ENCODE results near the gene RBM7.
A peak's percentile ranks its signal among the peaks of the same experiment; 100 is the strongest.

RBM7 gene

DNA sequence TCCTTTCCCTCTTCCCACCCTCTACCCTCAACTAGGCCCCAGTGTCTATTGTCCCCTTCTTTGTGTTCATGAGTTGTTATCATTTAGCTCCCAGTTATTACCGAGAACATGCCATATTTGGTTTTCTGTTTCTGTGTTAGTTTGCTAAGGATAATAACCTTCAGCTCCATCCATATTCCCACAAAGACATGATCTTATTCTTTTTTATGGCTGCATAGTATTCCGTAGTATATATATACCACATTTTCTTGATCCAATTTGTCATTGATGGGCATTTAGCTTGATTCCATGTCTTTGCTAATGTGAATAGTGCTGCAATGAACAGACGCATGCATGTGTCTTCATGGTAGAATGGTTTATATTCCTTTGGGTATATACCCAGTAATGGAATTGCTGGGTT is 18.0 kb upstream of the RBM7 start:
- H3K4me1 Mint-ChIP-seq, result peaks cover 3% of the 10 kb centered on the region
- H3K4me3 Mint-ChIP-seq, result no peak overlapping the region
- no peak overlapping the region for H3K27ac Mint-ChIP-seq
- peaks cover 7% of the 10 kb centered on the region for H3K27me3 Mint-ChIP-seq
- DNase-seq, result no peak
- no peaks in the 10 kb centered on the region for H3K9me3 Mint-ChIP-seq
- no peak for ATAC-seq
- no peaks in the 10 kb centered on the region for H3K36me3 Mint-ChIP-seq (ENCODE audit: low read depth)

DNA sequence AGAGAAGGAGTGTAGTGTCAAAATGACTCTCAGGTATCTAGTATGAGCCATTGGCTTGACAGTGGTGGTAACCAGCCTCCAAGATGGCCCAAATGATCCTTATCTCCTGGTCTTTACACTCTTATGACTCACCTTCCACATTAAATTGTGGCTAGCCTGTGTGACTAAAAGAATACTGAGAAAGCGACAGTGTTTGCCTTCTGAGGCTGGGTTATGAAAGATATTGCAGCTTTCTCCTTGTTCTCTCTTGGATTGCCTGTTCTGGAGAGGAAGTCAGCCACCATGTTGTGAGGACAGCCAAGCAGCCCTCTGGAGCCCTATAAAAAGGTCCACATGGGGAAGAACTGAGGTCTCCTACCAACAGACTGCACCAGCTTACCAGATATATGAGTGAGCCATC is 16.0 kb upstream of the RBM7 start:
- H3K9me3 Mint-ChIP-seq, result no peaks in the 10 kb centered on the region
- H3K4me3 Mint-ChIP-seq, result no peak overlapping the region
- DNase-seq, result no peak
- peak; percentile 57 for ATAC-seq
- H3K4me1 Mint-ChIP-seq, result peaks cover 3% of the 10 kb centered on the region
- H3K27ac Mint-ChIP-seq, result no peak overlapping the region
- H3K36me3 Mint-ChIP-seq (ENCODE audit: low read depth), result no peaks in the 10 kb centered on the region
- peaks cover 7% of the 10 kb centered on the region for H3K27me3 Mint-ChIP-seq

DNA sequence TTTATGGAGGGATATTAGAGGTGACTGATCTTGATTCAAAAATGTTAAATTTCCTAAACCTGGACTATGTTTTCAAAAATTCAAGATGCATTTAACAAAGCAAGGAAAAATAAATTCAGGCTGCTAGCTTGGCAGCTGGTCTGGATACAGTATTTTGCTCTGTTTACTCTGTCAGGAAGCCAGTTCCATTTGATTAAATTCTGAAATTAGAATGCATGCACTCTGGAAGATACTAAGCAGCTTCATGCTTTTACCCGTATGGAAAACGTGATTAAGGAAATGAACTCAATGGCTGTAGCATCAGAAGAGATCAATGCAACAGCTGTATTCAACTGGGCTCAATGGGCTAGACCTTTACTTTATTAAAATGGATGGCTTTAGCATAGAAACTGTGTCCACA is 14.3 kb upstream of the RBM7 start:
- H3K27ac Mint-ChIP-seq, result no peak overlapping the region
- ATAC-seq, result no peak
- DNase-seq, result no peak
- H3K36me3 Mint-ChIP-seq (ENCODE audit: low read depth), result no peaks in the 10 kb centered on the region
- H3K9me3 Mint-ChIP-seq, result no peaks in the 10 kb centered on the region
- peaks cover 9% of the 10 kb centered on the region for H3K27me3 Mint-ChIP-seq
- H3K4me3 Mint-ChIP-seq, result no peak overlapping the region
- H3K4me1 Mint-ChIP-seq, result no peaks in the 10 kb centered on the region

DNA sequence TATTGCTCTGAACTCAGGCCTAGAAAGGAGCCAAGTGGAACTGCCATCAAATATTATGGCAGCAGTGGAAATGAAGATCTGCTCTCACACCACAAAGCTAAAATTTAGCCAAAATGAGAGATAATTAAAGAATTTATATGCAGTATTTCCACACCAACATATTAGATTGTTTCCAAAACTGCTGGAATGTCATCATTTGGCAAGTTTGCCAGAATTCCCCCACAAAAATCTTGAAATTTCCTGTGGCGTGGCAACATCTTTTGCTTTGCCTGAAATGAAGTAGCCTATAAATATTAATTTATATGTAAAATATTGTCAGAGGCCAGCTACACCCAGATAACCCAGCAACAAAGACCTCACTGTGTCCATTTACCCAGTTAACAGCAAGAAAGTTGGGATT is 13.9 kb upstream of the RBM7 start:
- Mint-ChIP-seq H3K36me3 (ENCODE audit: low read depth) (no peaks in the 10 kb centered on the region), H3K9me3 (no peaks in the 10 kb centered on the region), H3K27me3 (peaks cover 9% of the 10 kb centered on the region), H3K27ac (no peak overlapping the region), H3K4me1 (no peaks in the 10 kb centered on the region), H3K4me3 (no peak overlapping the region)
- no peak for DNase-seq
- ATAC-seq, result no peak

DNA sequence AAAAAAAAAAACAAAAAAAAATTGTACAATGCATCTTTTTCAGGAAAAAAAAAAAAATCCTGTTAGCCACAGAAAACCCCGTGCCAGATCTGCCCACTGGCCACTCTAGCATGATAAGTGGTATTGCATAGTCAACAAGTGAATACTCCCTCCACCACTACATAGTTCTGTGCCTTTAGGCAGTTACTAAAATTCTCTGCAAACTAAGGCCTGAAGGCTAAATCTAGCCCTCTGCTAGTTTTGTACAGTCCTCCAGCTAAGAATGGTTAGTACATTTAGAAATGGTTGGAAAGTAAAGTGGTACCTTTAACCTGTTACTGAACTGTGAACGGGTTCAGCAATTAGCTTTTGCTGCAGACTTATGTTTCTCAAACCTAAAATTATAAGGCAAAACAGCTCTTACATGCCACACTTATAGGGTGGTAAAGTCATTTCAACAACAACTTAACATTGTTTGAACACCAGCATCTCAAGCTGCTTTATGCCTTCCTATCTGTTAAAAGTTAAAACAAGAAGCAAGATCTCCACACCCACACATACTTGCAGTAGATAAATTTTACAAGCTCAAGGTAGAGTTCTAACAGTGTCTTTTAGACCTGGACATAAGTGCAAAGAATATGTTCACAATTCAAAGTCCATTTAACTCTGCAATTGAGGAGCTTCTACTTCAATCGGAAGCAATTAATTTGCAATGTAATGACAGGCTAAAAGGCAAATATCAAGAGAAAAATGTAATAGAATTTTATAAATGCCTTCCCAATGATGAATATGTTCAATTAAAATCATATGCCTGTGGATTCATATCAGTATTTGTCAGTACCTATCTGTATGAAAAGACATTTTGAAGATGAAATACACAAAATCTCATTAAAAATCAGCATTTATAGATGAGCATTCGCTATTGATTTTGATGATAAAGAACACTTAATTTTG is 7.5 kb upstream of the RBM7 start:
- Mint-ChIP-seq H3K4me3 (no peak overlapping the region), H3K4me1 (peaks cover 7% of the 10 kb centered on the region), H3K27ac (no peak overlapping the region), H3K9me3 (no peaks in the 10 kb centered on the region), H3K27me3 (peaks cover 2% of the 10 kb centered on the region), H3K36me3 (ENCODE audit: low read depth) (no peaks in the 10 kb centered on the region)
- DNase-seq, result no peak
- ATAC-seq, result no peak

DNA sequence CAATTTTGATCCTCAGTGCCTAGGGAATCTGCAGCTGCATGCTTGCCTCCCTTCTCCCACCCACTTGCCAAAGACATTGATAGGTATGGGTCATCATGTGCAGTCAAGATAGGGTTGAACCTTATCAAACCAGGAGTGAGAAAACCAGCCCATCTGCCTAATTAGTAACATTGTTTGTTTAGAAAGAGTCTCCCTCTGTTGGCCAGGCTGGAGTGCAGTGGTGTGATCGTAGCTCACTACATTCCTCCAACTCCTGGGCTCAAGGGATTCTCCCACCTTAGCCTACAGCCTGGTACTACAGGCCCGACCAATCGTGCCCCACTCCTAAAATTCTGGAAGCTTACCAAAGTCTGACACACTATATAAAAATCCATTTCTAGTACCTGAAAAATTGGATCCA is 4.7 kb upstream of the RBM7 start:
- DNase-seq, result no peak
- peaks cover 13% of the 10 kb centered on the region for H3K36me3 Mint-ChIP-seq (ENCODE audit: low read depth)
- H3K4me1 Mint-ChIP-seq, result peaks cover 22% of the 10 kb centered on the region
- no peaks in the 10 kb centered on the region for H3K9me3 Mint-ChIP-seq
- no peak overlapping the region for H3K27ac Mint-ChIP-seq
- ATAC-seq, result no peak
- no peak overlapping the region for H3K4me3 Mint-ChIP-seq
- H3K27me3 Mint-ChIP-seq, result no peaks in the 10 kb centered on the region

DNA sequence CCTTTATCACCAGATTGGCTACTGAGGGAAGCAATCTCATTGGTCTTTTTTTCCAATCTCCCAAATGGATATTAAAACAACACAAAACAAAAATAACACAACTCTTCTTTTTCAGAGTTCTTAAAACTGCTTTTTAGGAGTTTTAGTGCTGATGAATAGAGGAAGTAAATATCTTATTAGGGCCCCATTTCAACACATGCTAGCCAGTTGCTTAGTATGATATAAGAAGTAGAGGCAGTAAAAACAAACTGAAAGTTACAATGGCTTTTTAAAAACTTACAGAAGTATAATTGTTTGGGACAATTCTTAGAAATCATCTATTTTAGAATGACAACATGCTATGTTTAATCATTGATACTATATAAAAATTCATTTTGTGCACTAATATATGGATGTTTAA is 3.5 kb upstream of the RBM7 start:
- no peaks in the 10 kb centered on the region for H3K9me3 Mint-ChIP-seq
- DNase-seq, result no peak
- H3K4me3 Mint-ChIP-seq, result no peak overlapping the region
- no peak for ATAC-seq
- peaks cover 16% of the 10 kb centered on the region for H3K36me3 Mint-ChIP-seq (ENCODE audit: low read depth)
- no peaks in the 10 kb centered on the region for H3K27me3 Mint-ChIP-seq
- H3K4me1 Mint-ChIP-seq, result peaks cover 23% of the 10 kb centered on the region
- no peak overlapping the region for H3K27ac Mint-ChIP-seq

DNA sequence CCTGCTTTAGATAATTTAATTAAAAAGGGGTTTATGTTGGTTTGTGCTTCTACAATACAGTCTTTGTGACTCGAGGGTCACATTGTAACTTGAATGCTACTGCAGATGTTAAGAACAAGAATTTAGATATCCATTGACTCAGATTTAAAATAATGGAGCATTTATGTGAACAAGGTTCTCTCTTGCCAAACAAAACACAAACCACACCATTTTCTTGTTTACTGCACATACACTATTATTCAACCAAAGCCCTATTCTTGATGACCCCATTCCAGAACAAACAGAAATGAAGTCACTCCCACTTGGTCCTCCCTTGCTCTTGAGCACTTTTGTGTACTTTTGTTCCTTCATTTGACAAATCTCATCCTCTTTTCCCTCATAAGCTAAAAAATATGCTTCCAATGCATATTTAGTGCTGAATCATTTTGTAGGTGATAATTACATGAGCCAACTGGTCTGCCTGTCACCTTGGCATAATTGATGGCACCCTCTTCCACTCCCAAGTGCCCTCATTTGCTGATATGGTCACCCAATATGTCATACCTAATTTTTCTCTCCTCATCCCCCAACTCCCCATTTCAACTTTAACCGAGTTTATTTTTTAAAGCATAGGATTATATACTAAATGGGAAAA is 3.0 kb upstream of the RBM7 start:
- ATAC-seq (no peak), DNase-seq (no peak)
- Mint-ChIP-seq H3K4me1 (peaks cover 26% of the 10 kb centered on the region), H3K27me3 (no peaks in the 10 kb centered on the region), H3K4me3 (no peak overlapping the region), H3K27ac (no peak overlapping the region), H3K9me3 (no peaks in the 10 kb centered on the region), H3K36me3 (ENCODE audit: low read depth) (peaks cover 19% of the 10 kb centered on the region)

DNA sequence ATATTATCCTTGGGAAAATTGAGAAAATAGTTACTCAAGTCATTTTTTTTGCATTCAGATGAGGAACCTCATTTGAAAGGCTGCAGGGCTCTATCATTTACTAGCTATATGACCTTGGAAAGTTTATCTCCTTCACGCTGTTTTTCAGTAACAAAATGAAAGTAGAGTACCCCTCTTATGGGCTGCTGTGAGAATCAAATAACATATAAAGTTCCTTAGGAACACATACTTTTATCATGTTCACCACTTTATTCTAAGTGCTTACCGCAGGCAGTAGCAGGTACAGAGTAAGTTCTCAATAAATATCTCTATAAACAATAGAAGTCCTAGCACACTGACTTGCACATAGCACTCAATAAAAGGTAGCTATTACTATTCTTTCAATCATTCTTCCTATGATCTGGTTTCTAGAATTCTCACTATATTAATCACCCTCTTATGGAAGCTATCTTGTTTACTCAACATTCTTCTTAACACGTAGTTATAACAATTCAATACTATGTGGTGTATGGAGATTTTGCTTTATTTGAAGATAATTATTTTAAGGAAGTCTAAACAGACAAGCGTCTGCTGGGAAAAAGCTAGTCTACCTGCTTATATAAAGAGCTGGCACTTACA is 2.1 kb upstream of the RBM7 start:
- ATAC-seq (no peak), DNase-seq (no peak)
- no peaks in the 10 kb centered on the region for H3K9me3 Mint-ChIP-seq
- no peaks in the 10 kb centered on the region for H3K27me3 Mint-ChIP-seq
- H3K36me3 Mint-ChIP-seq (ENCODE audit: low read depth), result peaks cover 27% of the 10 kb centered on the region
- no peak overlapping the region for H3K27ac Mint-ChIP-seq
- peak overlapping the region; percentile 93 for H3K4me3 Mint-ChIP-seq
- peaks cover 35% of the 10 kb centered on the region for H3K4me1 Mint-ChIP-seq

DNA sequence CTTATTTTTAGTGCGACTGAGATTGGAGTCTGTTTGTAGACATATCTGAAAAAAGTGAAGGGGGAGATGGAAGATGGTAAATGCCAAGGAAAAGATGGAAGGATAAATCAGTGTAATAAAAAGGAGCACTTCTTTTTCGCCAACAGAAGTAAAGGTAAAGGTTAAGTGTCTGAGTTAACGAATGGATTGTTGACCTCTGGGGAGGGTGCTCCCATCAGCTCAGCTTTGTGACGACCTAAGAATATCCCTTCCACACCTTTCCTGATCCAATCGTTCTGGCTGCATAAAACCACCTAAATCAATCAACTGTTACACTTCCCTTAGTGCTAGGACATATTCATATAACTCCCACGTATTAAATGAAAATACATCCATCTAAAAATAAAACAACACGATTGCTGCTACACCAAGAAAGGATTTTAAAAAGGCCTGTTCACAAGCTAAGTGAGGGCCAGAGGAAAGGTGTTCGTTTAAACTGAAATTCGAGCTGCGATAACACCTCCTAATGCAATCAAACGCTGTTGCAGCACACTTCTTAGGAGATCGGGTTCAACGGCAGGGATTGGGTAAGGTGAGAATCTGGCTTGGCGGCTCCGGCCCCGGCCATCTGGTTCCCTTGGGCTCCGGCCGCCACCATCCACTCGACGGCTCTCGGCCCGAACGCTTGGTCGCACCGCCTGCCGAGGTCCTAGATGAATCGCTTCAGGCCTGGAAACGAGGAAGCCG is 813 bp upstream of the RBM7 start:
- Mint-ChIP-seq H3K9me3 (no peaks in the 10 kb centered on the region), H3K27ac (peak overlapping the region; percentile 99), H3K27me3 (no peaks in the 10 kb centered on the region), H3K4me3 (peak overlapping the region; percentile 93), H3K36me3 (ENCODE audit: low read depth) (peaks cover 35% of the 10 kb centered on the region), H3K4me1 (peaks cover 45% of the 10 kb centered on the region)
- ATAC-seq (peak; percentile 8), DNase-seq (no peak)

DNA sequence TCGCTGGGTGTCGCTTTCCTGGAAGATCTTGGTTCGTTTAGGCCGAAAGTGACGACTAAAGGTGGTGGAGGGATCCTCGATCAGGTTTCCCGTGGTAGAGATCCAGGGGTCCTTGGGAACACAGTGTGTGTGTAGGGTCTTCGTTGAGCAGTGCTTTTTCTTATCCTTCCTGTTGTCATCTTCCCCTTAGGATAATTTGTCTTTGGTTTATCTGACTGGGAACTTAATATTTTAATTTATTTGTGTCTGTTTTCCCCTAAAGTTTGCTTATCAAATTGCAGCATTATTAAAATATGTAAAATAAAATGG is 403 bp downstream of the RBM7 start:
- Mint-ChIP-seq H3K27ac (peak overlapping the region; percentile 99), H3K4me3 (peak overlapping the region; percentile 93), H3K27me3 (no peaks in the 10 kb centered on the region), H3K36me3 (ENCODE audit: low read depth) (peaks cover 46% of the 10 kb centered on the region), H3K4me1 (peaks cover 55% of the 10 kb centered on the region), H3K9me3 (no peaks in the 10 kb centered on the region)
- DNase-seq (no peak), ATAC-seq (no peak)

DNA sequence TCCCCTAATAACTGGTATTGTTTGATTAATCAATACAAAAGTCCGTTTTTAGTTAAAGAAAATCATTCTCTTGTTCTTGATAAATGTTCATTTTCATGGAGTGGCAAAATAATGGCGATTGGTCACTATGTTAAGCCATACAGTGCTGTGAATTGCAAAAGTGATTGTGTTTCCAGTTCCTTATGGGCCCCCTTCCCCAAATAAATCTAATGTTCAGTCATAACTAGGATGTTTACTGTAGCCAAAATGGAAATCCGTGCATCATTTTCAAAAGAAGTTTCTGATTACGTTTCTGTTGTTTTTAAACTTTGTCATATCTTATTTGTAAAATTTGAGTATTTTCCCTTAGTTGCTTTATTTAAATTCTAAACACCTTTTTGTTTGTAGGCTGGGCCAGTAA is 845 bp downstream of the RBM7 start:
- Mint-ChIP-seq H3K36me3 (ENCODE audit: low read depth) (peaks cover 50% of the 10 kb centered on the region), H3K27ac (peak overlapping the region; percentile 99), H3K27me3 (no peaks in the 10 kb centered on the region), H3K4me3 (peak overlapping the region; percentile 93), H3K4me1 (peaks cover 58% of the 10 kb centered on the region), H3K9me3 (no peaks in the 10 kb centered on the region)
- ATAC-seq (no peak), DNase-seq (no peak)

DNA sequence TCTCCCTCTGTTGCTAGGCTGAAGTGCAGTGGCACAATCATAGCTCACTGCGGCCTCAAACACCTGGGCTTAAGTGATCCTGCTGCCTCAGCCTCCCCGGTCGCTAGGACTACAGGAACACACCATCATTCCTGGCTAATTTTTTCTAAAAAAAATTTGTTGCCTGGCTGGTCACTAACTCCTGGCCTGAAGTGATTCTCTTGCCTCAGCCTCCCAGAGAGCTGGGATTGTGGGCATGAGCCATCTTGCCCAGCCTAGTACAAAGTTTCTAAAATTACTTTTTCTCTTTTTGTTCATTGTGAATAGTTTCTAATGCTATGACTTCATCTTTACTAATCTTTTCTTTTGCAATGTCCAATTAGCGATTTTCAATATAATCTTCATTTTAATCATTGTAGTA is 12.5 kb downstream of the RBM7 start:
- no peak overlapping the region for H3K27ac Mint-ChIP-seq
- no peaks in the 10 kb centered on the region for H3K9me3 Mint-ChIP-seq
- no peaks in the 10 kb centered on the region for H3K4me1 Mint-ChIP-seq
- DNase-seq (no peak), ATAC-seq (no peak)
- no peaks in the 10 kb centered on the region for H3K27me3 Mint-ChIP-seq
- no peak overlapping the region for H3K4me3 Mint-ChIP-seq
- H3K36me3 Mint-ChIP-seq (ENCODE audit: low read depth), result peaks cover 22% of the 10 kb centered on the region

DNA sequence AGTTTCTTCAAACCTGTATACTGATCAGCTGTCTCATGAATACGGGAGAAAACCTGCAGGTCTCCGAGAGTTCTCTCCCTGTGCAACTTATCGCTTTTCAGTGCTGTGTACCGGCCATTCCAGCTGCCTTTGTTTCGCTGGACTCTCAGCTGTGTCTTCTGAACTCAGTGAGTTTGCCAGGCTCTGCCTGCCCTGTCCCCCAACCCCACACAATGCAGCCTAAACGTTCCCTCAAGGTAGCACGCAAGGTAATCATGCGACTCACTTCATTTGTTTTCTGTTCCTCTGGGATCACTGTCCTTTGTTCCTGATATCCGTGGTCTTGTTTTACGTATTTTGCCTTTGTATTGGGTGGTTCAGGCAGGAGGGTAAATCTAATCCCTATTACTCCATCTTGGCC is 13.5 kb downstream of the RBM7 start:
- Mint-ChIP-seq H3K27ac (no peak overlapping the region), H3K9me3 (no peaks in the 10 kb centered on the region), H3K27me3 (no peaks in the 10 kb centered on the region), H3K4me3 (no peak overlapping the region), H3K36me3 (ENCODE audit: low read depth) (peaks cover 17% of the 10 kb centered on the region), H3K4me1 (no peaks in the 10 kb centered on the region)
- ATAC-seq (no peak), DNase-seq (no peak)

Measured in activated naive CD8-positive, alpha-beta T cell treated with anti-CD3 and anti-CD28 coated beads, Interleukin-2, amount 50 U/mL, for 24 hours (primary cell).